ENCODE data around the gene SLC5A6.
"Not testable (repeated sequence)": the region's sequence is repeated elsewhere in the genome, so short reads cannot be mapped to it uniquely, and the experiment has no call there.

SLC5A6 gene

GRCh38 chr2:27203741-27204140, 8.3 kb downstream of the SLC5A6 start:
- DNase-seq, result no peak

- no peak for DNase-seq
These were observed 9.2 kb downstream of the SLC5A6 start for GRCh38 chr2:27202854-27203253.

- no peak for DNase-seq
These were observed 10.4 kb downstream of the SLC5A6 start for GRCh38 chr2:27201675-27202074.

- DNase-seq, result no peak
These were observed 12.8 kb downstream of the SLC5A6 start for GRCh38 chr2:27199241-27199640.

GRCh38 chr2:27198627-27199026, 13.4 kb downstream of the SLC5A6 start:
- DNase-seq, result no peak

- not testable (repeated sequence) for DNase-seq
These were observed 14.0 kb downstream of the SLC5A6 start for GRCh38 chr2:27198068-27198467.

- DNase-seq, result not testable (repeated sequence)
These were observed 16.3 kb downstream of the SLC5A6 start for GRCh38 chr2:27195799-27196198.

GRCh38 chr2:27194538-27195354, 17.3 kb downstream of the SLC5A6 start:
- DNase-seq, result no peak

- peak; percentile 58 for DNase-seq
These were observed 20.8 kb downstream of the SLC5A6 start for GRCh38 chr2:27191070-27191829.

- no peak for DNase-seq
These were observed 22.1 kb downstream of the SLC5A6 start for GRCh38 chr2:27189989-27190388.

- DNase-seq, result no peak
These were observed 25.3 kb downstream of the SLC5A6 start for GRCh38 chr2:27186613-27187345.

- DNase-seq, result no peak
These were observed 26.6 kb downstream of the SLC5A6 start for GRCh38 chr2:27185331-27186026.

- DNase-seq, result no peak
These were observed 28.0 kb downstream of the SLC5A6 start for GRCh38 chr2:27184115-27184514.

- no peak for DNase-seq
These were observed 29.7 kb downstream of the SLC5A6 start for GRCh38 chr2:27182346-27182745.

GRCh38 chr2:27179344-27180000, 32.6 kb downstream of the SLC5A6 start:
- DNase-seq, result no peak

GRCh38 chr2:27178469-27178868, 33.6 kb downstream of the SLC5A6 start:
- DNase-seq, result no peak

GRCh38 chr2:27177441-27178351, 34.4 kb downstream of the SLC5A6 start:
- no peak for DNase-seq

GRCh38 chr2:27175781-27176180, 36.3 kb downstream of the SLC5A6 start:
- DNase-seq, result not testable (repeated sequence)

- no peak for DNase-seq
These were observed 36.7 kb downstream of the SLC5A6 start for GRCh38 chr2:27175330-27175729.

- no peak for DNase-seq
These were observed 37.4 kb downstream of the SLC5A6 start for GRCh38 chr2:27174638-27175037.

GRCh38 chr2:27171351-27171848, 40.7 kb downstream of the SLC5A6 start:
- no peak for DNase-seq

Measured in activated CD4-positive, alpha-beta T cell treated with anti-CD3 and anti-CD28 coated beads, Interleukin-10, Interleukin-2, amounts not matched to agents 100 ng/mL and 50 ng/mL, durations not matched to agents 16 hours and 8 hours (primary cell).